PC-3 (cell line): Measurements from ENCODE around the gene ATP13A5.

Source experiments
- EZH2 ChIP-seq: fragments of 300-600 bp; sonication (generic); IDR thresholded peaks from one replicate; pipeline ENCODE4 v1.6.1; 2017; ENCODE audit warnings: antibody characterized with exemption, mild to moderate bottlenecking, low read length; ENCODE audit not compliant: unreplicated experiment
- EZH2phosphoT487 ChIP-seq: fragments of 300-600 bp; sonication (generic); IDR thresholded peaks from 2 replicates; pipeline ENCODE4 v1.6.1; 2018; ENCODE audit warnings: mild to moderate bottlenecking, antibody characterized with exemption, low read length, borderline replicate concordance
- TF ChIP-seq, protein P1 (sequence below): fragments of 300-600 bp; sonication (generic); conservative IDR thresholded peaks from 2 replicates; pipeline ENCODE4 v1.5.1; 2017; ENCODE audit warnings: antibody characterized with exemption, low read depth, mild to moderate bottlenecking, low read length

DNA sequence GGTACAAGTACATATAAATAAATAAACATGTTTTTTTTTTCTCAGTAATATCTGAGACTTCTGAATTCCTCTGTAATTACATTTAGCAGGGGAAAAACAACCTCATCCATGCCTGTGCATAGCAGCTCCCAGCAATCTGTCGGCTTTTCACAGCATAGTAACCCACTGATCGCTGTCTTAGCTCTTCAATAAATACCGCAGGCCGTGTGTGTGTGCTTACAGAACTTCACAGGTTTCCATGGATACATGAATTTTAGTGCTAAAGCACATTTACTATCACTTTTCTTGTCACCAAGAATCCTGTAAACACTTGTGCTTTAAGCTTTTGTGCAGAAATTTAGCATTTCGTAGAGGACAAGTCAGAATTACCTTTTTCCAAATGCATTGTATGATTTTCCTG, 141.5 kb downstream of the ATP13A5 start:
- TF ChIP-seq EZH2 (no peak), EZH2phosphoT487 (no peak)
- TF ChIP-seq, protein P1, sequence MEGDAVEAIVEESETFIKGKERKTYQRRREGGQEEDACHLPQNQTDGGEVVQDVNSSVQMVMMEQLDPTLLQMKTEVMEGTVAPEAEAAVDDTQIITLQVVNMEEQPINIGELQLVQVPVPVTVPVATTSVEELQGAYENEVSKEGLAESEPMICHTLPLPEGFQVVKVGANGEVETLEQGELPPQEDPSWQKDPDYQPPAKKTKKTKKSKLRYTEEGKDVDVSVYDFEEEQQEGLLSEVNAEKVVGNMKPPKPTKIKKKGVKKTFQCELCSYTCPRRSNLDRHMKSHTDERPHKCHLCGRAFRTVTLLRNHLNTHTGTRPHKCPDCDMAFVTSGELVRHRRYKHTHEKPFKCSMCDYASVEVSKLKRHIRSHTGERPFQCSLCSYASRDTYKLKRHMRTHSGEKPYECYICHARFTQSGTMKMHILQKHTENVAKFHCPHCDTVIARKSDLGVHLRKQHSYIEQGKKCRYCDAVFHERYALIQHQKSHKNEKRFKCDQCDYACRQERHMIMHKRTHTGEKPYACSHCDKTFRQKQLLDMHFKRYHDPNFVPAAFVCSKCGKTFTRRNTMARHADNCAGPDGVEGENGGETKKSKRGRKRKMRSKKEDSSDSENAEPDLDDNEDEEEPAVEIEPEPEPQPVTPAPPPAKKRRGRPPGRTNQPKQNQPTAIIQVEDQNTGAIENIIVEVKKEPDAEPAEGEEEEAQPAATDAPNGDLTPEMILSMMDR: no peak
